DOHH2 (cell line): ENCODE results near the gene WDR64.
"Not testable (repeated sequence)": the region's sequence is repeated elsewhere in the genome, so short reads cannot be mapped to it uniquely, and the experiment has no call there.

Experiments
- CTCF ChIP-seq: fragments of 200-600 bp; sonication (generic); IDR thresholded peaks from one replicate; pipeline ENCODE4 v1.5.1; 2014; ENCODE audit warnings: antibody characterized with exemption, mild to moderate bottlenecking, low read depth, low read length; ENCODE audit not compliant: poor library complexity, severe bottlenecking
- EZH2phosphoT487 ChIP-seq: fragments of 200-600 bp; sonication (generic); IDR thresholded peaks from 2 replicates; pipeline ENCODE4 v1.6.1; 2017; ENCODE audit warnings: borderline replicate concordance, mild to moderate bottlenecking, antibody characterized with exemption, low read length, moderate library complexity, mixed read lengths

GRCh38 chr1:241826613-241827012 lies 174.5 kb downstream of the WDR64 start:
- not testable (repeated sequence) for TF ChIP-seq CTCF, EZH2phosphoT487
